ENCODE measurements around the gene FYN. TPM values are rescaled to one million over a fixed set of nuclear protein-coding genes. Genes with fewer than 3 reads are reported as not detected.

Gene FYN
- total RNA-seq, 2 donors from 2014 or later = 78.9 to 98.7 TPM

DNA sequence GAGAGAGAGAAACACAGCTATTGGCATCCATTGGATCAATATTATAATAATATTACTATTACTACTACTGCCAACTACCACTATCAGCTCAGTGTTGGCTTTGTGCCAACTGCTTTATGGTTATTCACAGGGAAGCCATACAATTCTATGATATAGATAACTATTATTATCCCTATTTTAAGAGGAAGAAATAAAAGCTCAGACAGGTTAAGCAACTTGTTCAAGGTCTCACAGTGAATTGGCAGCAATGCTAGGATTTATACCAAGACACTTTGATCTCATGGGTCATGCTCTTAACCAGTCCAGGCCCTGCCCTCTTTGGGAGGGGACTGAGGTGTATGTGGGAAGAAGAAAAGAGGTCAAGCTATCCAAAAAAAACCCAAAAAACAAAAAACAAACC, 185.6 kb downstream of the FYN start:
- DNase-seq (ENCODE audit: low spot score) = no peak
- H3K9me3 ChIP-seq = no peaks in the 10 kb centered on the region
- H3K36me3 ChIP-seq = peaks cover 16% of the 10 kb centered on the region
- no peak overlapping the region for H3K27ac ChIP-seq
- no peaks in the 10 kb centered on the region for H3K27me3 ChIP-seq
- H3K4me3 ChIP-seq = no peak overlapping the region
- peaks cover 0 to 47% of the 10 kb centered on the region in 2 donors for H3K4me1 ChIP-seq
- TF ChIP-seq, protein P1, sequence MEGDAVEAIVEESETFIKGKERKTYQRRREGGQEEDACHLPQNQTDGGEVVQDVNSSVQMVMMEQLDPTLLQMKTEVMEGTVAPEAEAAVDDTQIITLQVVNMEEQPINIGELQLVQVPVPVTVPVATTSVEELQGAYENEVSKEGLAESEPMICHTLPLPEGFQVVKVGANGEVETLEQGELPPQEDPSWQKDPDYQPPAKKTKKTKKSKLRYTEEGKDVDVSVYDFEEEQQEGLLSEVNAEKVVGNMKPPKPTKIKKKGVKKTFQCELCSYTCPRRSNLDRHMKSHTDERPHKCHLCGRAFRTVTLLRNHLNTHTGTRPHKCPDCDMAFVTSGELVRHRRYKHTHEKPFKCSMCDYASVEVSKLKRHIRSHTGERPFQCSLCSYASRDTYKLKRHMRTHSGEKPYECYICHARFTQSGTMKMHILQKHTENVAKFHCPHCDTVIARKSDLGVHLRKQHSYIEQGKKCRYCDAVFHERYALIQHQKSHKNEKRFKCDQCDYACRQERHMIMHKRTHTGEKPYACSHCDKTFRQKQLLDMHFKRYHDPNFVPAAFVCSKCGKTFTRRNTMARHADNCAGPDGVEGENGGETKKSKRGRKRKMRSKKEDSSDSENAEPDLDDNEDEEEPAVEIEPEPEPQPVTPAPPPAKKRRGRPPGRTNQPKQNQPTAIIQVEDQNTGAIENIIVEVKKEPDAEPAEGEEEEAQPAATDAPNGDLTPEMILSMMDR (IDR thresholded peaks at IDR 0.05) = no peak

DNA sequence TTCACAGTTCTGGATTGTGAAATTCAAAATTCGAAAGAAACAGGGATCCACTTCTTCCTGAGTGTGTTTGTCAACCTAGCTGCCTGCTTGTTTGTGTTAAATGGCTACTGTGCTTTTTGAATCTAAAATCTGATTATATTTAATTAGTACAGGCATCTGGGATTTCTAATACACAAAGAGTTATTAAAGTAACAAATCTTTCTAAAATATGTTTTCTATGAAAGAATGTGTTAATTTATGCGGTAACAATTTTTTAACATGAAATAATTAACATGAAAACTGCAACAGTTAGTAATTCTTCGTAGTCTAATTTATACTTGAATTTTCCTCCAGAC, 186.4 kb downstream of the FYN start:
- H3K4me1 ChIP-seq = peaks cover 0 to 46% of the 10 kb centered on the region in 2 donors
- H3K27ac ChIP-seq = peak overlapping the region in 1 of 2 donors; percentile 82
- no peaks in the 10 kb centered on the region for H3K27me3 ChIP-seq
- TF ChIP-seq, protein P1 (IDR thresholded peaks at IDR 0.05) = no peak
- no peak overlapping the region for H3K4me3 ChIP-seq
- no peak for DNase-seq (ENCODE audit: low spot score)
- peaks cover 10% of the 10 kb centered on the region for H3K36me3 ChIP-seq
- H3K9me3 ChIP-seq = no peaks in the 10 kb centered on the region

DNA sequence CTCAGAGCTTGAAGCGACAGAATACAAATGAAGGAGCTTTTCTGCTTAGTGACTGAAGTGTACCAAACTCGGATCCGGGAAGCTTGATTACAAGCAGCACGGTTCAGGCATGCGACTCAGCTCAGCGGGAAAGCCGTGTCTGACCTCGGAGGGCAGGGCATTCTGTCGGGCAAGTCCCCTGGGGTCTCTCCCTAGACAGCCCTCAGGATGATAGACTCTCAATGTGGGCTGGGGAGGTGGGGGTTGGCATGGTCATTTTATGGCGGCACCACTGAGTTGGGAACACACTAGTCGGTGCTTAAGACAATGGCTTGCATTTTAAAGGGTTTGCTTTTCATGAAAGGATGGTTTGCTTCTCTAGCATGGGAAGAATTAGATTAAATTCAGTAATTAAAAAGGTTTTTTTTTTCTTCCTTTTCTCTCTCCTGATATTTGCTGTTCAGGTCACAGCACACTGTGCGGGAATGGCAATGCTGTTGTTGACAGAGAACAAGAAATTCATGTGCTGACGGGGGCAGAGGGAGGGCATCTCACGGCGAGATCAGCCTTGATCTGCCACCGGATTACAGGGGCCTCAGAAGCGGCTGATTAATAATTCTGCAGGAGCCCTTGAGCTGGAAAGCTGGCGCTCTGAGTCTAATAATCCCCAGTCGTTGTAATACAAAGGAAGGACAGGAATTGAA, 186.9 kb downstream of the FYN start:
- TF ChIP-seq, protein P1 (IDR thresholded peaks at IDR 0.05) = no peak
- DNase-seq (ENCODE audit: low spot score) = no peak
- peaks cover 0 to 41% of the 10 kb centered on the region in 2 donors for H3K4me1 ChIP-seq
- no peaks in the 10 kb centered on the region for H3K27me3 ChIP-seq
- peaks cover 10% of the 10 kb centered on the region for H3K36me3 ChIP-seq
- no peaks in the 10 kb centered on the region for H3K9me3 ChIP-seq
- H3K4me3 ChIP-seq = no peak overlapping the region
- H3K27ac ChIP-seq = peak overlapping the region; percentile 72 to 82

DNA sequence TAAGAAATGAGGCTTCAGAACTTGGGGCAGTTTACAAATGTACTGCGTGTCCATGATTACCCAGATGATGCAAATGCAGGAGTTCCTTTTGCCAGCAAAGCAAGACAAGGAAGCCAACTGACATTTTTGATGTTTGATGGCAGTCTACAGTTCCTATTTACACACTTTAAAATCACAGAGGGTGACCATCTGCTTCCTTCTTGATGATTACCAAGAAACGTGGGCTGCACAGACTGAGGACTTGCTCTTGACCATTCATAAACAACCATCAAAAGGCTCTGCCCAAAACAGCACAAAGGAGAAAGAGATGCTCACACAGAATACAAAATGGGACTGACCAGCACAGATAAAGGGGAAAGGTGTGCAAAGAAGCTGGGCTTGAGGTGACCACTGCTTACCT, 187.7 kb downstream of the FYN start:
- TF ChIP-seq, protein P1 (IDR thresholded peaks at IDR 0.05) = no peak
- Histone ChIP-seq H3K9me3 (no peaks in the 10 kb centered on the region), H3K4me1 (peaks cover 0 to 40% of the 10 kb centered on the region in 2 donors), H3K4me3 (no peak overlapping the region), H3K27ac (peak overlapping the region; percentile 72 to 82), H3K36me3 (peaks cover 6% of the 10 kb centered on the region), H3K27me3 (no peaks in the 10 kb centered on the region)
- no peak for DNase-seq (ENCODE audit: low spot score)

DNA sequence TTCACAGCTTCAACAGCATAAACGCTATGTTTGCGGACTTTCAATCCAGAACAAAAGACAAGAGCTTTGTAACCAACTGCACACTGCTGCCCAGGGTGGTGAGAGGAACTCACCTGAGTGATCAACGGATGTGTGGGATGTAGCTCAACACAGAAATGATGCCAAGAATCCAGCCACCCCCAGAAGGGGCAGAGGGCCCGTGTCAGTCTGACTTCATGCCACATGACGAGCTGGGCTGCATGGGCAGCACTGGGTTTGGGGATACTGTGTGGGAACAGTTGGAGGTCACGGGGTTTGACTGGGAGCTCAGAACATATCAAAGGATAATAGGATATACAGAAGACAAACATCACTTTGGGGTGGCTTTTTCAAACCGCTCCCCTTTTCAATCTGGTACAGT, 188.2 kb downstream of the FYN start:
- TF ChIP-seq, protein P1 (IDR thresholded peaks at IDR 0.05) = no peak
- H3K9me3 ChIP-seq = no peaks in the 10 kb centered on the region
- no peak overlapping the region for H3K4me3 ChIP-seq
- peaks cover 0 to 42% of the 10 kb centered on the region in 2 donors for H3K4me1 ChIP-seq
- no peak for DNase-seq (ENCODE audit: low spot score)
- H3K27me3 ChIP-seq = no peaks in the 10 kb centered on the region
- H3K27ac ChIP-seq = peak overlapping the region; percentile 72 to 82
- H3K36me3 ChIP-seq = peaks cover 5% of the 10 kb centered on the region
